H9 (cell line): Measurements from ENCODE around the gene ERICH4. TPM values are rescaled to one million over a fixed set of nuclear protein-coding genes. Genes with fewer than 3 reads are reported as not detected.

ENCODE experiments used
- DNase-seq: peaks from one replicate; pipeline ENCODE4 v3.0.0-alpha.2; 2017
- H2AFZ ChIP-seq: one replicate; pipeline ENCODE4 v1.6.1; 2013; ENCODE audit warnings: mild to moderate bottlenecking, low read length, control low read depth, moderate library complexity
- H2AK5ac ChIP-seq: 2 replicates; pipeline ENCODE4 v1.6.1; 2013; ENCODE audit warnings: low read length, control low read depth, mixed read lengths; ENCODE audit not compliant: insufficient read length
- H2BK120ac ChIP-seq: one replicate; pipeline ENCODE4 v1.6.1; 2013; ENCODE audit warnings: low read depth, mild to moderate bottlenecking, low read length, control low read depth, inconsistent platforms; ENCODE audit not compliant: poor library complexity, severe bottlenecking
- H2BK12ac ChIP-seq: 2 replicates; pipeline ENCODE4 v1.6.1; 2013; ENCODE audit warnings: low read length, control low read depth, mixed read lengths, low read depth; ENCODE audit not compliant: insufficient read length
- H2BK15ac ChIP-seq: 2 replicates; pipeline ENCODE4 v1.6.1; 2013; ENCODE audit warnings: low read depth, low read length, control low read depth
- H2BK20ac ChIP-seq: one replicate; pipeline ENCODE4 v1.6.1; 2013; ENCODE audit warnings: low read depth, mild to moderate bottlenecking, low read length, control low read depth, inconsistent platforms; ENCODE audit not compliant: poor library complexity, severe bottlenecking
- H2BK5ac ChIP-seq: 2 replicates; pipeline ENCODE4 v1.6.1; 2013; ENCODE audit warnings: low read length, control low read depth, mixed read lengths; ENCODE audit not compliant: insufficient read length
- H3K14ac ChIP-seq: 2 replicates; pipeline ENCODE4 v1.6.1; 2013; ENCODE audit warnings: low read length, control low read depth; ENCODE audit not compliant: insufficient read depth
- H3K18ac ChIP-seq: 2 replicates; pipeline ENCODE4 v1.6.1; 2013; ENCODE audit warnings: low read depth, mild to moderate bottlenecking, mixed read lengths, low read length, control low read depth; ENCODE audit not compliant: insufficient read length
- H3K23ac ChIP-seq: 2 replicates; pipeline ENCODE4 v1.6.1; 2013; ENCODE audit warnings: low read length, control low read depth, mixed read lengths, low read depth; ENCODE audit not compliant: insufficient read length
- H3K23me2 ChIP-seq: 2 replicates; pipeline ENCODE4 v1.6.1; 2013; ENCODE audit warnings: low read depth, mild to moderate bottlenecking, mixed read lengths, low read length, control low read depth; ENCODE audit not compliant: insufficient read length, poor library complexity, severe bottlenecking
- H3K27ac ChIP-seq: 2 replicates; pipeline ENCODE4 v1.5.1; 2013; ENCODE audit warnings: low read length, control low read depth, mixed read lengths, low read depth; ENCODE audit not compliant: insufficient read length
- H3K27me3 ChIP-seq: 2 replicates; pipeline ENCODE4 v1.6.1; 2013; ENCODE audit warnings: low read length, control low read depth, inconsistent platforms; ENCODE audit not compliant: insufficient read depth
- H3K4ac ChIP-seq: 2 replicates; pipeline ENCODE4 v1.6.1; 2013; ENCODE audit warnings: low read depth, mild to moderate bottlenecking, control low read depth, inconsistent platforms, low read length, moderate library complexity
- H3K4me1 ChIP-seq: 2 replicates; pipeline ENCODE4 v1.6.1; 2013; ENCODE audit warnings: low read length, control low read depth, inconsistent platforms; ENCODE audit not compliant: insufficient read depth
- H3K4me2 ChIP-seq: 2 replicates; pipeline ENCODE4 v1.6.1; 2013; ENCODE audit warnings: low read length, control low read depth, mixed read lengths; ENCODE audit not compliant: insufficient read length, insufficient read depth
- H3K56ac ChIP-seq: 2 replicates; pipeline ENCODE4 v1.6.1; 2013; ENCODE audit warnings: low read depth, mild to moderate bottlenecking, mixed read lengths, low read length, control low read depth; ENCODE audit not compliant: insufficient read length
- H3K79me1 ChIP-seq: 2 replicates; pipeline ENCODE4 v1.6.1; 2013; ENCODE audit warnings: low read depth, mild to moderate bottlenecking, moderate library complexity, low read length, control low read depth, inconsistent platforms; ENCODE audit not compliant: insufficient read depth, poor library complexity, severe bottlenecking
- H3K79me2 ChIP-seq: 2 replicates; pipeline ENCODE4 v1.6.1; 2013; ENCODE audit warnings: low read length, control low read depth, inconsistent platforms; ENCODE audit not compliant: insufficient read depth
- H3K9ac ChIP-seq: 2 replicates; pipeline ENCODE4 v1.6.1; 2013; ENCODE audit warnings: low read length, control low read depth, mixed read lengths; ENCODE audit not compliant: insufficient read length; ENCODE audit errors: extremely low read depth
- H3K9me3 ChIP-seq: one replicate; pipeline ENCODE4 v1.6.1; 2013; ENCODE audit warnings: low read depth, low read length, inconsistent platforms; ENCODE audit not compliant: control insufficient read depth
- H3T11ph ChIP-seq: one replicate; pipeline ENCODE4 v1.6.1; 2013; ENCODE audit warnings: mild to moderate bottlenecking, low read length, control low read depth, inconsistent platforms
- H4K20me1 ChIP-seq: one replicate; pipeline ENCODE4 v1.6.1; 2013; ENCODE audit not compliant: control insufficient read depth, insufficient read length, insufficient read depth
- H4K5ac ChIP-seq: 2 replicates; pipeline ENCODE4 v1.6.1; 2013; ENCODE audit warnings: low read depth, mild to moderate bottlenecking, mixed read lengths, low read length, control low read depth; ENCODE audit not compliant: insufficient read length
- H4K8ac ChIP-seq: replicated peaks from 2 replicates; pipeline ENCODE4 v1.6.1; 2013; ENCODE audit warnings: low read length, control low read depth, mixed read lengths, low read depth; ENCODE audit not compliant: insufficient read length
- H4K91ac ChIP-seq: 2 replicates; pipeline ENCODE4 v1.6.1; 2013; ENCODE audit warnings: low read depth, mild to moderate bottlenecking, moderate library complexity, mixed read lengths, low read length, control low read depth; ENCODE audit not compliant: insufficient read length
- H3K27ac Mint-ChIP-seq, 3 experiments: 2 replicates in 2 of 3; 3 replicates in 1 of 3; pipeline ENCODE4 v1.8.0; 2020 to 2021; ENCODE audit warnings: mixed read lengths in 3 of 3, mild to moderate bottlenecking in 1 of 3, moderate library complexity in 1 of 3
- H3K27me3 Mint-ChIP-seq: 2 replicates; pipeline ENCODE4 v1.8.0; 2021; ENCODE audit warnings: low read depth, mild to moderate bottlenecking, moderate library complexity, mixed read lengths
- H3K36me3 Mint-ChIP-seq, 3 experiments: 2 replicates in 2 of 3; 3 replicates in 1 of 3; pipeline ENCODE4 v1.8.0; 2020 to 2021; ENCODE audit warnings: low read depth in 3 of 3, mixed read lengths in 3 of 3; ENCODE audit not compliant: insufficient read depth in 1 of 3
- H3K4me1 Mint-ChIP-seq, 2 experiments: 2 replicates each; pipeline ENCODE4 v1.8.0; 2020; ENCODE audit warnings: mixed read lengths in 2 of 2
- H3K4me3 Mint-ChIP-seq, 2 experiments: 2 replicates in 1 of 2; 3 replicates in 1 of 2; pipeline ENCODE4 v1.8.0; 2020 to 2021; ENCODE audit warnings: mild to moderate bottlenecking in 2 of 2, mixed read lengths in 2 of 2, moderate library complexity in 1 of 2
- H3K9me3 Mint-ChIP-seq, 2 experiments: 2 replicates in 1 of 2; 3 replicates in 1 of 2; pipeline ENCODE4 v1.8.0; 2020; ENCODE audit warnings: mild to moderate bottlenecking in 2 of 2, mixed read lengths in 2 of 2, moderate library complexity in 1 of 2
- CTCF ChIP-seq: fragments of 200-600 bp; sonication (generic); conservative IDR thresholded peaks from 3 replicates; pipeline ENCODE4 v1.8.0; 2021; ENCODE audit warnings: antibody characterized with exemption, mild to moderate bottlenecking
- WGBS: extraction: QIAGEN DNeasy Blood & Tissue Kit; methylation state at CpG from one replicate; pipeline ENCODE4 v1.1.7; 2013; ENCODE audit warnings: missing lambda C conversion rate, low lambda C conversion rate, mixed read lengths; ENCODE audit not compliant: insufficient read length; ENCODE audit errors: extremely low coverage; 5-methylcytosine and 5-hydroxymethylcytosine counted together
- total RNA-seq: library from RNA; stranded (reverse); gene quantifications from 2 replicates; pipeline ENCODE4 v1.2.1, GENCODE V29; 2021

ERICH4 gene
- total RNA-seq, 1 experiment from 2014 or later = not detected

- Histone ChIP-seq H4K91ac (no peak overlapping the region), H4K20me1 (peaks cover 3% of the 10 kb centered on the region), H3K9ac (no peak overlapping the region), H2BK15ac (no peak overlapping the region), H3K4me2 (no peak overlapping the region), H2AFZ (no peak overlapping the region), H3K14ac (no peak overlapping the region), H4K8ac (no peak overlapping the region), H3K56ac (no peak overlapping the region), H2AK5ac (no peak overlapping the region), H3T11ph (no peak overlapping the region), H3K23me2 (no peaks in the 10 kb centered on the region), H3K79me1 (no peaks in the 10 kb centered on the region), H2BK20ac (no peak overlapping the region), H3K23ac (no peak overlapping the region), H3K9me3 (no peaks in the 10 kb centered on the region), H4K5ac (no peak overlapping the region), H3K79me2 (no peaks in the 10 kb centered on the region), H2BK120ac (no peak overlapping the region), H3K18ac (no peak overlapping the region), H3K27me3 (no peaks in the 10 kb centered on the region), H3K4me1 (no peaks in the 10 kb centered on the region; the same call in 1 of the 2 replicates), H3K27ac (no peak overlapping the region), H3K4ac (no peak overlapping the region), H2BK12ac (no peak overlapping the region), H2BK5ac (no peak overlapping the region)
- no peak for TF ChIP-seq CTCF
- WGBS = no CpG with 5 or more reads among the region's 6 CpGs
- Mint-ChIP-seq H3K27ac (no peak overlapping the region), H3K4me3 (no peak overlapping the region), H3K27me3 (no peaks in the 10 kb centered on the region), H3K36me3 (peaks cover 0 to 1% (median 0%) of the 10 kb centered on the region in 3 experiments; a peak in 1 of 7 replicates), H3K9me3 (no peaks in the 10 kb centered on the region), H3K4me1 (peaks cover 7 to 18% of the 10 kb centered on the region in 2 experiments)
- DNase-seq = no peak
These were observed 37.2 kb upstream of the ERICH4 start for GRCh38 chr19:41405776-41406175.
